IMR-90 (cell line): ENCODE data around the gene NTRK3. TPM values are rescaled to one million over a fixed set of nuclear protein-coding genes. Genes with fewer than 3 reads are reported as not detected.

Experiments
- ATAC-seq: fragments of 200-7000 bp; cut with Tn5 transposase; 2 replicates; pipeline ENCODE4 v1.9.1; 2020; ENCODE audit warnings: low read depth, mild to moderate bottlenecking, moderate library complexity
- BruUV-seq: library from RNA; stranded (reverse); fragments of 400-500 nt; replicated peaks from 2 replicates; lab custom pipeline; 2021; lab: Mats Ljungman, UMichigan
- CTCF ChIA-PET: fragments of 300-600 bp; formaldehyde crosslinking; extraction: SDS; loops from one replicate; lab custom pipeline; 2021; ENCODE audit warnings: antibody characterized with exemption; lab: Yijun Ruan, JAX
- POLR2A ChIA-PET: fragments of 300-600 bp; sonication (Branson Sonifier 250); formaldehyde crosslinking; loops from one replicate; lab custom pipeline; 2022; ENCODE audit warnings: antibody characterized with exemption; ENCODE audit not compliant: unreplicated experiment; lab: Charles Lee
- DNase-seq: peaks from one replicate; pipeline ENCODE4 v3.0.0; 2013
- H2AFZ ChIP-seq: replicated peaks from 2 replicates; pipeline ENCODE3; 2013; ENCODE audit warnings: low read length, mild to moderate bottlenecking; ENCODE audit not compliant: poor library complexity
- H2AK5ac ChIP-seq: 2 replicates; pipeline ENCODE4 v1.6.1; 2013; ENCODE audit warnings: low read depth, low read length, inconsistent platforms
- H2AK9ac ChIP-seq: replicated peaks from 2 replicates; pipeline ENCODE3; 2013; ENCODE audit warnings: mild to moderate bottlenecking, low read depth, low read length, moderate library complexity; ENCODE audit not compliant: poor library complexity
- H2BK120ac ChIP-seq: 2 replicates; pipeline ENCODE4 v1.6.1; 2013; ENCODE audit warnings: low read depth, low read length, inconsistent platforms
- H2BK15ac ChIP-seq: 3 replicates; pipeline ENCODE4 v1.6.1; 2013; ENCODE audit warnings: low read depth, low read length, inconsistent platforms
- H2BK20ac ChIP-seq: 2 replicates; pipeline ENCODE4 v1.6.1; 2013; ENCODE audit warnings: low read depth, mild to moderate bottlenecking, inconsistent platforms, low read length, moderate library complexity
- H2BK5ac ChIP-seq: 2 replicates; pipeline ENCODE4 v1.6.1; 2013; ENCODE audit warnings: mild to moderate bottlenecking, low read depth, low read length, inconsistent platforms; ENCODE audit not compliant: poor library complexity, severe bottlenecking
- H3K14ac ChIP-seq: replicated peaks from 2 replicates; pipeline ENCODE4 v1.6.1; 2013; ENCODE audit warnings: low read depth, low read length, inconsistent platforms
- H3K18ac ChIP-seq: 2 replicates; pipeline ENCODE4 v1.6.1; 2013; ENCODE audit warnings: low read depth, low read length, control low read depth
- H3K23ac ChIP-seq: 2 replicates; pipeline ENCODE4 v1.6.1; 2013; ENCODE audit warnings: low read depth, low read length, inconsistent platforms
- H3K27ac ChIP-seq: 2 replicates; pipeline ENCODE4 v1.5.1; 2013; ENCODE audit warnings: mild to moderate bottlenecking, control low read depth, low read length; ENCODE audit not compliant: insufficient read depth
- H3K27me3 ChIP-seq: 2 replicates; pipeline ENCODE4 v1.6.1; 2013; ENCODE audit warnings: low read length; ENCODE audit not compliant: control insufficient read depth, insufficient read depth
- H3K36me3 ChIP-seq: 2 replicates; pipeline ENCODE4 v1.6.1; 2013; ENCODE audit warnings: low read length, mixed read lengths; ENCODE audit not compliant: control insufficient read depth, insufficient read depth
- H3K4ac ChIP-seq: 2 replicates; pipeline ENCODE4 v1.6.1; 2013; ENCODE audit warnings: low read depth, low read length, inconsistent platforms
- H3K4me1 ChIP-seq: 2 replicates; pipeline ENCODE4 v1.6.1; 2013; ENCODE audit warnings: low read length, mixed read lengths; ENCODE audit not compliant: control insufficient read depth, insufficient read depth
- H3K4me2 ChIP-seq: 2 replicates; pipeline ENCODE4 v1.6.1; 2013; ENCODE audit warnings: low read depth, mild to moderate bottlenecking, control low read depth, low read length, moderate library complexity
- H3K4me3 ChIP-seq: 2 replicates; pipeline ENCODE4 v1.5.1; 2013; ENCODE audit warnings: low read depth, mild to moderate bottlenecking, control low read depth, low read length, moderate library complexity; ENCODE audit not compliant: insufficient read depth
- H3K56ac ChIP-seq: 2 replicates; pipeline ENCODE4 v1.6.1; 2013; ENCODE audit warnings: low read length, inconsistent platforms; ENCODE audit not compliant: insufficient read depth; ENCODE audit errors: extremely low read depth
- H3K79me1 ChIP-seq, 2 experiments: 2 replicates each; pipeline ENCODE4 v1.6.1; 2013; ENCODE audit warnings: low read length in 2 of 2, inconsistent platforms in 1 of 2, low read depth in 1 of 2
- H3K9ac ChIP-seq: 2 replicates; pipeline ENCODE4 v1.6.1; 2013; ENCODE audit warnings: low read depth, low read length, control low read depth
- H3K9me1 ChIP-seq: 2 replicates; pipeline ENCODE4 v1.6.1; 2013; ENCODE audit warnings: low read length, inconsistent platforms; ENCODE audit not compliant: insufficient read depth
- H3K9me3 ChIP-seq: 2 replicates; pipeline ENCODE4 v1.6.1; 2013; ENCODE audit warnings: low read length; ENCODE audit not compliant: control insufficient read depth, insufficient read depth
- H4K20me1 ChIP-seq: 2 replicates; pipeline ENCODE4 v1.6.1; 2013; ENCODE audit warnings: low read length, inconsistent platforms; ENCODE audit not compliant: insufficient read depth
- H4K5ac ChIP-seq: 2 replicates; pipeline ENCODE4 v1.6.1; 2013; ENCODE audit warnings: mild to moderate bottlenecking, low read depth, low read length, control low read depth
- H4K8ac ChIP-seq, 2 experiments: 2 replicates each; pipeline ENCODE4 v1.6.1; 2013; ENCODE audit warnings: low read depth in 2 of 2, low read length in 2 of 2, control low read depth in 1 of 2, inconsistent platforms in 1 of 2
- H4K91ac ChIP-seq: 2 replicates; pipeline ENCODE4 v1.6.1; 2013; ENCODE audit warnings: low read depth, low read length, inconsistent platforms; ENCODE audit not compliant: insufficient read depth
- BHLHE40 ChIP-seq: fragments of 150-350 bp; IDR thresholded peaks from 2 replicates; pipeline ENCODE4 v1.6.1; 2016; ENCODE audit warnings: mild to moderate bottlenecking, low read depth, low read length
- CEBPB ChIP-seq: IDR thresholded peaks from 2 replicates; pipeline ENCODE4 v1.6.1; 2012; ENCODE audit warnings: low read depth, low read length, improper control_type of control experiment
- CHD1 ChIP-seq: IDR thresholded peaks from 2 replicates; pipeline ENCODE4 v1.6.1; 2012; ENCODE audit warnings: low read depth, low read length, improper control_type of control experiment
- FOS ChIP-seq: fragments of 150-350 bp; IDR thresholded peaks from 2 replicates; pipeline ENCODE4 v1.6.1; 2016; ENCODE audit warnings: low read depth, low read length
- MAFK ChIP-seq: IDR thresholded peaks from 2 replicates; pipeline ENCODE4 v1.6.1; 2012; ENCODE audit warnings: low read depth, low read length, improper control_type of control experiment
- MAZ ChIP-seq: IDR thresholded peaks from 2 replicates; pipeline ENCODE4 v1.6.1; 2012; ENCODE audit warnings: low read depth, mild to moderate bottlenecking, low read length, improper control_type of control experiment, moderate library complexity, borderline replicate concordance
- MXI1 ChIP-seq: IDR thresholded peaks from 2 replicates; pipeline ENCODE4 v1.6.1; 2012; ENCODE audit warnings: low read depth, mild to moderate bottlenecking, low read length, moderate library complexity, borderline replicate concordance
- NFE2L2 ChIP-seq: fragments of 150-350 bp; IDR thresholded peaks from 2 replicates; pipeline ENCODE4 v1.6.1; 2016; ENCODE audit warnings: low read depth, mild to moderate bottlenecking, low read length
- POLR2A ChIP-seq: IDR thresholded peaks from 2 replicates; pipeline ENCODE4 v1.6.1; 2012; ENCODE audit warnings: mild to moderate bottlenecking, low read depth, low read length
- RAD21 ChIP-seq: IDR thresholded peaks from 2 replicates; pipeline ENCODE4 v1.6.1; 2012; ENCODE audit warnings: low read length, improper control_type of control experiment
- RCOR1 ChIP-seq: IDR thresholded peaks from 2 replicates; pipeline ENCODE4 v1.6.1; 2012; ENCODE audit warnings: mild to moderate bottlenecking, low read length, improper control_type of control experiment; ENCODE audit not compliant: insufficient replicate concordance
- RFX5 ChIP-seq: IDR thresholded peaks from 2 replicates; pipeline ENCODE4 v1.8.0; 2012; ENCODE audit warnings: low read depth, mild to moderate bottlenecking, low read length, moderate library complexity
- SMC3 ChIP-seq: fragments of 150-350 bp; IDR thresholded peaks from 2 replicates; pipeline ENCODE4 v1.6.1; 2016; ENCODE audit warnings: low read depth, mild to moderate bottlenecking, antibody characterized with exemption, low read length, moderate library complexity
- WGBS, 2 experiments: methylation state at CpG; one replicate each; pipeline versions ENCODE4 v1.1.5 to v1.1.7; 2013; ENCODE audit warnings: missing lambda C conversion rate in 2 of 2; ENCODE audit not compliant: insufficient read length in 1 of 2; ENCODE audit errors: extremely low coverage in 2 of 2; 5-methylcytosine and 5-hydroxymethylcytosine counted together
- dilution Hi-C: fragments of 300-500 bp; cut with HindIII; formaldehyde crosslinking; loops from one replicate; pipeline ENCODE4 v1.14.3; 2018; ENCODE audit warnings: low sequenced_read_pairs; ENCODE audit not compliant: unreplicated experiment
- in situ Hi-C: fragments of 300-500 bp; cut with MboI; formaldehyde crosslinking; loops from 3 replicates; pipeline ENCODE4 v1.14.3; 2019; ENCODE audit warnings: low sequenced_read_pairs, inconsistent platforms, mixed read lengths
- intact Hi-C: fragments of 100-400 bp; cut with micrococcal nuclease; formaldehyde crosslinking; loops from 2 replicates; pipeline ENCODE4 v1.10.0; 2022
- polyA plus RNA-seq, 3 experiments: library from polyadenylated mRNA; depleted of rRNA; stranded (reverse); fragments of >200 nt; gene quantifications; 2 replicates each; pipeline ENCODE4 v1.2.3, GENCODE V29; 2012; ENCODE audit warnings: low replicate concordance in 1 of 3
- total RNA-seq: library from RNA; depleted of rRNA; stranded (reverse); fragments of >200 nt; gene quantifications from 2 replicates; pipeline ENCODE4 v1.2.3, GENCODE V29; 2012
- TF ChIP-seq, protein P1 (sequence below): fragments of 150-350 bp; IDR thresholded peaks from 2 replicates; pipeline ENCODE4 v1.6.1; 2017; ENCODE audit warnings: mild to moderate bottlenecking, antibody characterized with exemption, low read length, low read depth
- TF ChIP-seq, protein P2 (sequence below): fragments of 150-350 bp; IDR thresholded peaks from 2 replicates; pipeline ENCODE4 v1.6.1; 2016; ENCODE audit warnings: low read depth, mild to moderate bottlenecking, low read length, moderate library complexity, borderline replicate concordance
- TF ChIP-seq, protein P3 (sequence below): conservative IDR thresholded peaks from 2 replicates; pipeline ENCODE4 v1.5.1; 2012; ENCODE audit warnings: mild to moderate bottlenecking, low read depth, low read length, improper control_type of control experiment

NTRK3 gene
- total and polyA plus RNA-seq, 2 of the 4 experiments (the other 2 are of a cell fraction) = under 0.01 to 0.15 TPM

DNA sequence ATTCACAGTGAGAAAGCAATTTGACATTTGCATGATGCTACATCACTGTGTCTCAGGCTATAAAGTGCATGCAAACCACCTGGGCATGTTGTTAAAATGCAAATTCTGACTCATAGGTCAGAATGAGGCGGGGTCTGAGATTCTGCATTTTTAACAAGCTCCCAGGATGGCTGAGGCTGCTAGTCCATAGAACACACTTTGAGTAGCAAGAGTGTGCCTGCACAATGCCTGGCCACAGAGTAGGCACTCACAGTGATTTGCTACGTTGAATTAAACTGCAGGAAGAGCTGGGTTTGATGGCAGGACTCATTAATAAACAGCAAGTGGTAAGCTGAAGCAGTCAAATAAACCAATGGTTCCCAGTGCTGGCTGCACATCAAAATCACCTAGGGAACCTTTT lies 48.1 kb downstream of the NTRK3 start:
- H4K5ac ChIP-seq = no peak overlapping the region
- H3K14ac ChIP-seq = no peak overlapping the region
- no peak overlapping the region for H3K4me3 ChIP-seq
- H2BK5ac ChIP-seq = no peak overlapping the region
- no peak overlapping the region for H3K23ac ChIP-seq
- intact Hi-C loops (no loop called here), in situ Hi-C loops (no loop called here), dilution Hi-C loops (no loop called here)
- 13% methylated on average over 2 of the region's 2 CpGs; no CpG with 5 or more reads in 1 of the 2 experiments for WGBS, 2 experiments
- BruUV-seq = no TSS peak
- peaks cover 20% of the 10 kb centered on the region for H3K9me3 ChIP-seq
- no peak overlapping the region for H2BK120ac ChIP-seq
- no peaks in the 10 kb centered on the region for H3K9me1 ChIP-seq
- no peak overlapping the region for H2AK5ac ChIP-seq
- no peaks in the 10 kb centered on the region for H4K20me1 ChIP-seq
- no peak overlapping the region for H3K9ac ChIP-seq
- ATAC-seq = no peak
- H3K4me1 ChIP-seq = no peaks in the 10 kb centered on the region
- TF ChIP-seq, protein P1, sequence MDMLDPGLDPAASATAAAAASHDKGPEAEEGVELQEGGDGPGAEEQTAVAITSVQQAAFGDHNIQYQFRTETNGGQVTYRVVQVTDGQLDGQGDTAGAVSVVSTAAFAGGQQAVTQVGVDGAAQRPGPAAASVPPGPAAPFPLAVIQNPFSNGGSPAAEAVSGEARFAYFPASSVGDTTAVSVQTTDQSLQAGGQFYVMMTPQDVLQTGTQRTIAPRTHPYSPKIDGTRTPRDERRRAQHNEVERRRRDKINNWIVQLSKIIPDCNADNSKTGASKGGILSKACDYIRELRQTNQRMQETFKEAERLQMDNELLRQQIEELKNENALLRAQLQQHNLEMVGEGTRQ = no peak
- TF ChIP-seq CHD1 (no peak), RCOR1 (no peak), MXI1 (no peak), NFE2L2 (no peak), RFX5 (no peak), SMC3 (no peak), CEBPB (no peak), MAFK (no peak), BHLHE40 (no peak), MAZ (no peak), POLR2A (no peak), RAD21 (no peak), FOS (no peak)
- TF ChIP-seq, protein P2, sequence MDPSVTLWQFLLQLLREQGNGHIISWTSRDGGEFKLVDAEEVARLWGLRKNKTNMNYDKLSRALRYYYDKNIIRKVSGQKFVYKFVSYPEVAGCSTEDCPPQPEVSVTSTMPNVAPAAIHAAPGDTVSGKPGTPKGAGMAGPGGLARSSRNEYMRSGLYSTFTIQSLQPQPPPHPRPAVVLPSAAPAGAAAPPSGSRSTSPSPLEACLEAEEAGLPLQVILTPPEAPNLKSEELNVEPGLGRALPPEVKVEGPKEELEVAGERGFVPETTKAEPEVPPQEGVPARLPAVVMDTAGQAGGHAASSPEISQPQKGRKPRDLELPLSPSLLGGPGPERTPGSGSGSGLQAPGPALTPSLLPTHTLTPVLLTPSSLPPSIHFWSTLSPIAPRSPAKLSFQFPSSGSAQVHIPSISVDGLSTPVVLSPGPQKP = no peak
- TF ChIP-seq, protein P3, sequence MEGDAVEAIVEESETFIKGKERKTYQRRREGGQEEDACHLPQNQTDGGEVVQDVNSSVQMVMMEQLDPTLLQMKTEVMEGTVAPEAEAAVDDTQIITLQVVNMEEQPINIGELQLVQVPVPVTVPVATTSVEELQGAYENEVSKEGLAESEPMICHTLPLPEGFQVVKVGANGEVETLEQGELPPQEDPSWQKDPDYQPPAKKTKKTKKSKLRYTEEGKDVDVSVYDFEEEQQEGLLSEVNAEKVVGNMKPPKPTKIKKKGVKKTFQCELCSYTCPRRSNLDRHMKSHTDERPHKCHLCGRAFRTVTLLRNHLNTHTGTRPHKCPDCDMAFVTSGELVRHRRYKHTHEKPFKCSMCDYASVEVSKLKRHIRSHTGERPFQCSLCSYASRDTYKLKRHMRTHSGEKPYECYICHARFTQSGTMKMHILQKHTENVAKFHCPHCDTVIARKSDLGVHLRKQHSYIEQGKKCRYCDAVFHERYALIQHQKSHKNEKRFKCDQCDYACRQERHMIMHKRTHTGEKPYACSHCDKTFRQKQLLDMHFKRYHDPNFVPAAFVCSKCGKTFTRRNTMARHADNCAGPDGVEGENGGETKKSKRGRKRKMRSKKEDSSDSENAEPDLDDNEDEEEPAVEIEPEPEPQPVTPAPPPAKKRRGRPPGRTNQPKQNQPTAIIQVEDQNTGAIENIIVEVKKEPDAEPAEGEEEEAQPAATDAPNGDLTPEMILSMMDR = no peak
- H2AK9ac ChIP-seq = no peak overlapping the region
- H3K79me1 ChIP-seq = no peaks in the 10 kb centered on the region
- H3K36me3 ChIP-seq = no peaks in the 10 kb centered on the region
- H3K4ac ChIP-seq = no peak overlapping the region
- H3K27me3 ChIP-seq = no peaks in the 10 kb centered on the region
- H4K91ac ChIP-seq = no peak overlapping the region
- no peak overlapping the region for H3K18ac ChIP-seq
- H3K4me2 ChIP-seq = no peak overlapping the region
- H3K56ac ChIP-seq = no peak overlapping the region
- no peak overlapping the region for H3K27ac ChIP-seq
- no peak for DNase-seq
- H2BK15ac ChIP-seq = no peak overlapping the region
- ChIA-PET POLR2A (no interaction called here), CTCF (no interaction called here)
- no peak overlapping the region for H4K8ac ChIP-seq
- no peak overlapping the region for H2AFZ ChIP-seq
- H2BK20ac ChIP-seq = no peak overlapping the region
